Lower leg skin (tissue), 4 donors: ENCODE measurements around the gene FAM90A1. TPM values are rescaled to one million over a fixed set of nuclear protein-coding genes. Genes with fewer than 3 reads are reported as not detected.
"Not testable (repeated sequence)": the region's sequence is repeated elsewhere in the genome, so short reads cannot be mapped to it uniquely, and the experiment has no call there.

Source experiments
- DNase-seq, 2 donors: peaks; one replicate each; pipeline ENCODE4 v3.0.0-alpha.2; 2019; ENCODE audit warnings: low spot score in 2 of 2
- H3K4me3 ChIP-seq: fragments of 200-600 bp; sonication (generic); 2 replicates; pipeline ENCODE4 v1.5.1; 2017; ENCODE audit warnings: mild to moderate bottlenecking, low read depth; ENCODE audit not compliant: poor library complexity, severe bottlenecking
- WGBS, 2 donors: methylation state at CpG; one replicate each; pipeline ENCODE4 v1.1.5; 2018; 5-methylcytosine and 5-hydroxymethylcytosine counted together
- intact Hi-C: fragments of 100-400 bp; cut with DNase I; formaldehyde crosslinking; loops from one replicate; pipeline ENCODE4 v1.15.0; 2023; ENCODE audit warnings: low total_unique reads
- total RNA-seq, 4 donors: library from RNA; depleted of rRNA; stranded (reverse); fragments of >200 nt; gene quantifications; one replicate each; pipeline ENCODE4 v1.1.0, GENCODE V29; 2016

Gene FAM90A1
- total RNA-seq, 4 donors from 2014 or later: 0.10 to 0.23 TPM; not detected in 2

GRCh38 chr12:8172911-8173310 lies 54.5 kb downstream of the FAM90A1 start:
- 92 to 93% methylated on average over 2 of the region's 2 CpGs for WGBS, 2 donors
- intact Hi-C loops, DNase-seq: not testable (repeated sequence)

More at GRCh38 chr12:8172911-8173310, 54.5 kb downstream of the FAM90A1 start:
- not testable (repeated sequence) for H3K4me3 ChIP-seq

Other genes starting within 250 kb of the FAM90A1 start
- 10 to 100 TPM; 19.4 to 27.2 (median 23.5) TPM for gene FOXJ2, start 194.9 kb downstream of the FAM90A1 start, total RNA-seq
- 1 to 10 TPM; 1.4 to 5.5 (median 3.4) TPM for gene C3AR1, start 161.3 kb downstream of the FAM90A1 start, total RNA-seq
- 10 to 100 TPM; 30.8 to 41.2 (median 37.2) TPM for gene NECAP1, start 145.3 kb downstream of the FAM90A1 start, total RNA-seq
- gene CLEC4A, start 104.0 kb downstream of the FAM90A1 start, total RNA-seq: 10 to 100 TPM in 1 of 4 donors, 1 to 10 TPM in 2, under 1 TPM in 1; 0.62 to 11.6 (median 2.4) TPM
- gene ZNF705A, start 70.6 kb downstream of the FAM90A1 start, total RNA-seq: not detected
- gene CLEC6A, start 228.3 kb upstream of the FAM90A1 start, total RNA-seq: not detected